HG03139 (cell line): Measurements from ENCODE around the gene P2RX1.

Experiments
- ATAC-seq: cut with Tn5 transposase; IDR thresholded peaks from one replicate; pipeline ENCODE4 v1.9.1; 2021; ENCODE audit not compliant: unreplicated experiment

Gene P2RX1

DNA sequence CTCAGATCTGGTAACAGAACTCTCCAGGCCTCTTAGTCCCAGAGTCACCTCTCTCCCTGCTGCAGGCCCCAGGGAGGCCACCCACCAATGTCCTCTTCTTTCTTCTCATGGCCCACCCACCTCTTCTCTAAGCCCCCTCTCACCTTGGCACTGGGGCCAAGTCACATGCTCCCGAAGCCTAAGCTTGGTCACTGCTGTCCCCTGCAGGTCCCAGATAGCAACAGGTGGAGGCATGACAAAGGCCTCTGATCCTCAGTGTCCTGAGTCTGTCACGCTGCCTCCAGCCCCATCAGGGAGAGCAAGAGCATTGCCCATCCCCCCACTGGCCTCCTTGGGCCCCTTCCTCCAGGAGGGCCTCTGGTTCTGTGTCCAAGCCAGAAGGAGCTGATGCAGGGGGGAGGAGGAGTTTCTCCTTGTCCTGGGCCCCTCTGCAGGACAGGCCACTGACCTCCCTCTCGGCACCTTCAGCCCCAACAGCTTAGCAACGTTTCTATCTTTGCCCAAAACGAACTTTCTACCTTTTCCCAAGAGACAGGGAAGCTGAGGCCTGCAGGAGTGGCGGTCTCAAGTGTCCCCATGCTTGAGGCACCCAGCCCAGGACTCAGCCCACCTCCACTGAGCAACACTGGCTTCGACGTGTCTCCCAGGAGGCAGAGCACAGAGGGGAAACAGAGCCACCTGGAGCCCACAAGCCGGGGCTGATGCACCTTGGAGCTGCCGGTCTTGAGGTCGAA, 8.6 kb downstream of the P2RX1 start:
- no peak for ATAC-seq

- no peak for ATAC-seq
These were observed 9.4 kb downstream of the P2RX1 start for GRCh38 chr17:3906881-3907280.

DNA sequence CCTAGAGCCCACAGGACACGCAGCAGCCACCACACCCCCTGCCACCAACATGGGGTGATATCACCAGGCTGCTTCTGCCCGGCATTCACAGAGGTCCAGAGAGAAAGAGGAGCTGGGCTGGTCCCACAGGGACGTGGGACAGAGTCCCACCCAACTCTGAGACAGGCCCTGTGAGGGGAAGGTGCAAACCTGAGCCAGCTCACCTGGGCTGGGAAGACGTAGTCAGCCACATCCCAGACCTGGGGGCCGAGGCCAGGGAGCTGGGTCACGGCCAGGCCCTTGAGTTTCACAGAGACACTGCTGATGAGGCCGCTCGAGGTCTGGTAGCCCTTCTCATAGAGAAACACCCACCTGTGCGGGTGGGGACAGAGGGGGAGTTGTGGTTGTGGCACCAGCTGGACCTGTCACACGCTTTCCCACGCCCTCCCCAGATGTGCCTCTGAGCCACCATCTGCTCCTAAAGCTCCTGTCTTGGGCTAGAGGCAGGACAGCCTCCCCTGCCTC, 11.2 kb downstream of the P2RX1 start:
- ATAC-seq, result no peak

DNA sequence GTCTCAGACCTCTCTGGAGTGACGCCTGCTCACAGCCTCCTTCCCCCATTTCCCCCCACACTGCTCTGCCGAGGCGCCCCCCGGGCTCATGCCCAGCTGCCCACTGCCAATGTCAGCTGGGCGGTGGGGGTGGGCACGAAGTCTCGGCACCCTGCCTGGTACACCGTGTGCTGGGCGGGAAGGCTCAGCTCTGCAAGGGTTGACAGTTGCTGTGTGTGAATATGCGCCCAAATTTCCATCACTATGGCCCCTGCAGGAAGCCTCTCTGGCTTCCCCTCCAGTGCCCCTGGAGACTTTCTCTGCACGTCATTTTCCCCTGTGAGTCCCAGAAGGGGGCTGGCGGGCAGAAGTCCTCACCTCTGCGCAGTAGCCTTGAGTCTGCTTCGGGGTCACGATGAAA, 11.8 kb downstream of the P2RX1 start:
- ATAC-seq, result no peak

GRCh38 chr17:3903881-3904290, 12.4 kb downstream of the P2RX1 start:
- no peak for ATAC-seq

GRCh38 chr17:3903051-3903825, 13.0 kb downstream of the P2RX1 start:
- ATAC-seq, result no peak

DNA sequence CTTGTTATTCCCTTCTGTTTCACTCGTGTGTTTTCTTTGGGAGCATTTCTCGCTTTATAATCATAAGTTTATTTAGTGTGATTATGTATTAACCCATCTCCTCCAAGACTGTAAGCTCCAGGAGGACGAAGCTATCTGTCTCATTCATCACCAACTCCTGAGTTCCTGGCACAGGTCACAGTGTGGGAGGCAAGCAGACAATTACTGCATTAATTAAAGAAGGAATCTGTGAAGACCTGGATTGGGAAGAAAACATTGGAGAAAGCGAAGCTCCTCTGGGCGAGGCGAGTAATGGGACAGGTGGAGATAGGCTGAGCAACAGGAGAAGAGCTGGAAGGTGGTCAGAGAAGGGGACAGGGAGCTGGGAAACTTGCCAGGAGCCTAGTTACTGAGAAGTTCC, 15.6 kb downstream of the P2RX1 start:
- ATAC-seq, result no peak

- no peak for ATAC-seq
These were observed 18.5 kb downstream of the P2RX1 start for GRCh38 chr17:3897731-3898130.

- no peak for ATAC-seq
These were observed 19.4 kb downstream of the P2RX1 start for GRCh38 chr17:3896968-3897235.

DNA sequence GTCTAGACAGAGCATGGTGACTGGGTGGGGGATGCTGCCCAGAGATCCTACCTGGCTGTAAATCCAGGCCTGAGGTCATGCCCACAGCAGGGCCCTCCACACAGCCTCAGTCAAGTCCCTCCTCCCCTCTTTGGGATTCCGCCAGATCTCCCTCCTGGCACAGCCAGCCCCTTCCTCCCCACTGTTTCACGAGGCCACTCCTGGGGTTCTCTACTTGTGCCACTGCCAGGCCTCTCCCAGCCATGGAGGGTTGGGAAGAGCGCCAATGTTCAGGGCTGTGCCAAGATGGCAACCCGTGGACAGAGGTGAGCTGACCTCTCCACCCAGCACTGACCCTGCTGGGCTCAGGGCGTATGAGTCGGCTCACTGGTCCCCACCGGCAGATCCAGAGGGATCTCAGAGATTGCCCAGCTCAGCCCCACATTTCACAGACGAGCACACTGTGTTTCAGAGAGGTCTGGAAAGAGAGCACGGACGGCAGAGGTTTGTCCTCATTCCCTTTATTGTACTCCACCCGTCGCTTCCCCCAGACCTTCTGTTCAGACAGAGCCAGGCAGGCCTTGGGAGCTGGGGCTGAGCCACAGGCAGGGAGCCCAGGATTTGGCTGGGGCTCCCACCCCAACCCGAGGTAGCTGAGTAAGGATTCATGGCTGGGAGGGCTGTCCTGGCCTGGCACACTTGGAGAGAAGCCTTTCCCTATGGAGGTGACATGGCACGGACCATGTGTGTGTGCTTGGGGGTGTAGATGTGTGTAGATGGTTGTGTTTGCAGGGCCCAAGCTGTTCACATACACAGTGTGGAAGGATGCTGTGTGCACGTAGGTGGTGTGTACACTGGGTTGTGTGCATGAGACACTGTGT, 19.9 kb downstream of the P2RX1 start:
- no peak for ATAC-seq

DNA sequence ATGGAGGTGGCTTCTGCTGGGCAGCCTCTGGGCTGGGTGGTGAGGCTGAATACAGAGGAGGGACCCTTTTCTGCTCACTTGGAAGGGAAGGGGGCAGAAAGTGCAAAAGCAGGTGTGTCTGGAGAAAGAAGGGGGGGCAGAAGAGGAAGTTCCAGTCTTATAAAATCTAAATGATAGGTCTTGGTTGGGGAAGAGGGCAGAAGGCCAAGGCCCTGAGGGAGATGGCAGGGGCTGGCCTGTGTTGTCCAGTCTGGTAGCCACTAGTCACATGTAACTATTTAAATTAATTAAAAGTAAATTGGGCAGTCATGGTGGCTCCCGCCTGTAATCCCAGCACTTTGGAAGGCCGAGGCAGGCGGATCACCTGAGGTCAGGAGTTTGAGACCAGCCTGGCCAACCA, 20.9 kb downstream of the P2RX1 start:
- no peak for ATAC-seq

DNA sequence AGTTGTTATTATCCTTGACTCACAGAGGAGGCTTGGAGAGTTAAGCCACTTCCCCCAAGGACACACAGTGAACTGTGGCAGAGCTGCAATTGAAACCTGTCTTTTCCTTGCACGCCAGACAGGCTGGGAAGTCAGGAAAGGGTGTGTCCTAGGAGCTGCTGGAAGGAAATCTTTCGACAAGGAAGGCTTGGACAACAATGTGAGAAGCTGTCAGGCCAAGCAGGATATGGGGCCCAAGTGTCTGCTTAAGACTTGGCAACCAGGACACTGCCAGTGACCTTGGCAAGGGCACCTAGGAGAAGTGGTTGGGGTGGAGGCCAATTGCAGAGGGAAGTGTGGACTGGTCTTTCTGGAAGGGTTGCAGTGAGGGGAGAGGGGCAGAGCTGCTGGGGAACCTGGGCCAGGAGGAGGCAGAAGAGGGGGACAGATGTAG, 21.3 kb downstream of the P2RX1 start:
- ATAC-seq, result no peak

GRCh38 chr17:3894188-3894587, 22.1 kb downstream of the P2RX1 start:
- no peak for ATAC-seq

DNA sequence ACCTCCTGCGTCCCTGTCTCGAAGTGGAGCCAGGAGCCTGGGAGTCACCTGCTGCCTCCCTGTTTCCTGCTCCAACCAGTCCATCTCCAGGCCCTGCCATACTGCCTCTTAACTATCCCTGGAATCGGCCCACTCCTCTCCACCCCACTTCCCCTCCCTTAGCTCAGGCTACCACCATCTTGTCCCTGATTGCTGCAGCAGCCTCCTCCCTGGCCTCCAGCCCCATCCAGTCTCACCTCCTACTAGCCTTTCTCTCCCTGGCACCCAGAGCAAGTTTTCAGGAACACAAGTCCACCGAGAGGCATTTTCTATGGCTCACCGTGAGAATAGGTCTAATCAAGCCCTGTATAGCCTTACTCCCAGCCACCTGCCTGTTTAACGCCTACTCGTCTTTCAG, 22.5 kb downstream of the P2RX1 start:
- no peak for ATAC-seq

DNA sequence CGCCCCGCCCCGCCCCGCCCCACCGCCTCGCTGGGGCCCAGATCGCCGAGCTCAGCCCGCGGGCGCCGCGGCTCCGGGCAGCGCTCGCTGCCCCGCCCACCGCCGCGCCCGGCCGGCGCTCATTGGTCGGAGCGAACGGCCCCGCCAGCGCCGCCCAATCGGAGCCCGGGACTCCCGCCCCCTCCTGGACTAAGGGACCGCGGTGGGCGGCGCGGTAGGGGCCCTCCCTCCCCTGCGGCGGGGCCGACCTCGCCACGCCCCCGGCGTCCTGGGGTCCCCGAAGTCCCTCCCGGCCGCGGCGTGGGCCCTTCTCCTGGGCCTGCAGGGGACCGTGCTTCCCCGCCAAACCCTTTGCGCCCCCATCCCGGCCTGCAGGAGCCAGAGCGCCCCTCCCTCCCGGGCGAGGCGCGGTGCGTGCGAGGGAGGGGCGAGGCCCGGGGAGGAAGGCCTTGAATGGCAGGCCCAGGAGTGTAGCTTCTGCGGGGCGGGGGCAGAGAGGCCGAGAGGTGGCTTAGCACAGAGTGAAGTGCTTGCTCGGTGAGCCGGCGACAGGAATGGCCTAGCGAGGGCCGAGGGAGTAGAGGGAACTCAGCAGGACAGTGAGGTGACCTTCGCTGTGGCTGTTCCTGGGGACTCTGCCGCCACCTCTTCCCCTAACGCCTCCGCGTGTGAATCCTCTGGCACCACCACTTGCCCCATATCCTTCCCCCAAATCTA, 23.1 kb downstream of the P2RX1 start, which contains the start of gene CAMKK1:
CAMKK1 (minus strand) TSS at position 51 of the 717 bp plus-strand sequence. CDS start 7,366 bp downstream, outside the sequence.
- peak; percentile 71 for ATAC-seq

- ATAC-seq, result peak; percentile 13
These were observed 23.9 kb downstream of the P2RX1 start for GRCh38 chr17:3892095-3892998.

- no peak for ATAC-seq
These were observed 24.6 kb downstream of the P2RX1 start for GRCh38 chr17:3891626-3892094.

- ATAC-seq, result no peak
These were observed 25.4 kb downstream of the P2RX1 start for GRCh38 chr17:3890878-3891219.

DNA sequence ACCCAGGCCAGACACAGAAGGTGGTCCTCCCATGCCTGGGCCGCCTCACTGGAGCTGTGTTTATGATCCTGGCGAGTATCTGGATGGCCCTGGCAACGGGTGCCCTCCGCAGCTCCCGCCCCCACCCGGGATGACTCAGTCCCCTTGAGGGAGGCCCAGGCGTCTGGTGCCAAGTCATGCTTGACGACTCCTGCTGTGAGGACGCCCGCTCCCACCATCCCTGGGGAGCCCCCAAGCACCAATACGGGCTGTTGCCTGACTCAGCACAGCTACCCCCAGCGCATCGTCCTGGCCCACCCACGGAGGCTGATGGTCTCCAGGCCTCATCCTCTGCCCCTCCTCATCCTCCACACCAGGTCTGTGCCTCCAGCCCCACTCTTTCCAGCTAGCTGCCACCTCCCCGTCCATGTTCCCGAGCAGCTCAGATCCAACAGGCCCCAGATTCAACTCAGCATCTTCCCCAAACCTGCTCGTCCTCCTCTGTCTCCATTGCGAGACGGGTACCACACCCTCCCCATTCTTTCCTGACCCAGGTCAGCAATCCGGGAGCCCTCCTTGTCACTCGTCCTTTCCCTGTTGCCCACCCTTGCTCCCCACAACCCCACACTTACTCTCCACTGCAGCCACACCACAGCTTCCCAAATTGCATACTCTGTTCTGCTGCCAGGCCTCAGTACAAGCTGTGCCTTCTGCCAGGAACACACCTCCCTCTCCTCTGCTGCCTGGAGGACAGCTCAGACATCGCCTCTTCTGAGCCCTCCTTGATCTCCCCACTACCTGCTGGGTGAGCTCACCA, 26.0 kb downstream of the P2RX1 start:
- ATAC-seq, result no peak
